HCT116 (cell line): ENCODE results near the gene COX7C. TPM values are rescaled to one million over a fixed set of nuclear protein-coding genes. Genes with fewer than 3 reads are reported as not detected.

Source experiments
- ATAC-seq: fragments of 200-7000 bp; cut with Tn5 transposase; 2 replicates; pipeline ENCODE4 v1.9.1; 2020; ENCODE audit warnings: mild to moderate bottlenecking, moderate library complexity
- BruUV-seq: library from RNA; stranded (reverse); fragments of 400-500 nt; replicated peaks from 2 replicates; lab custom pipeline; 2021; lab: Mats Ljungman, UMichigan
- CTCF ChIA-PET: fragments of 300-600 bp; sonication (Branson Sonifier 250); formaldehyde crosslinking; loops from one replicate; lab custom pipeline; 2021; ENCODE audit warnings: antibody characterized with exemption; lab: Charles Lee
- POLR2A ChIA-PET: fragments of 300-600, 350-600 bp; sonication (Branson Sonifier 250); formaldehyde crosslinking; loops from one replicate; lab custom pipeline; 2021; ENCODE audit warnings: antibody characterized with exemption; lab: Charles Lee
- RAD21 ChIA-PET, 2 experiments: fragments of 300-600 bp; sonication (Branson Sonifier 250); formaldehyde crosslinking; loops; one replicate each; lab custom pipeline; 2023; ENCODE audit warnings: low total read pairs in 2 of 2; ENCODE audit not compliant: uncharacterized antibody in 2 of 2, unreplicated experiment in 2 of 2, low non-redundant PET in 1 of 2; lab: Charles Lee
- DNase-seq: peaks from one replicate; pipeline ENCODE4 v3.0.0-alpha.2; 2010; ENCODE audit warnings: low read depth, low spot score
- H2AFZ ChIP-seq: fragments of 200-600 bp; shearing (Covaris generic), sonication (generic); 2 replicates; pipeline ENCODE4 v1.6.1; 2017; ENCODE audit warnings: low read depth, mixed run types, mixed read lengths, antibody characterized with exemption, low read length; ENCODE audit not compliant: poor library complexity, severe bottlenecking
- H3K27ac ChIP-seq: 2 replicates; pipeline ENCODE4 v1.5.1; 2012; ENCODE audit warnings: low read depth, low read length
- H3K27me3 ChIP-seq: fragments of 200-600 bp; sonication (generic); 2 replicates; pipeline ENCODE4 v1.6.1; 2016; ENCODE audit warnings: mixed run types, low read length, mixed read lengths; ENCODE audit not compliant: insufficient read depth
- H3K36me3 ChIP-seq, 2 experiments: fragments of 200-500 bp in 1 of 2; fragments of 200-600 bp in 1 of 2; sonication (Bioruptor generic) in 1 of 2; sonication (generic) in 1 of 2; 2 replicates each; pipeline versions ENCODE4 v1.5.1 to v1.6.1; 2014 to 2016; ENCODE audit warnings: low read length in 2 of 2, inconsistent platforms in 1 of 2, mixed read lengths in 1 of 2, mixed run types in 1 of 2; ENCODE audit not compliant: insufficient read depth in 2 of 2, control insufficient read depth in 1 of 2
- H3K4me1 ChIP-seq, 2 experiments: fragments of 200-600 bp in 1 of 2; sonication (generic) in 1 of 2; 2 replicates each; pipeline versions ENCODE4 v1.5.1 to v1.6.1; 2012 to 2017; ENCODE audit warnings: low read length in 2 of 2, inconsistent platforms in 1 of 2, mild to moderate bottlenecking in 1 of 2, mixed read lengths in 1 of 2, mixed run types in 1 of 2, moderate library complexity in 1 of 2; ENCODE audit not compliant: insufficient read depth in 2 of 2, control insufficient read depth in 1 of 2
- H3K4me2 ChIP-seq: fragments of 200-600 bp; sonication (generic); 2 replicates; pipeline ENCODE4 v1.6.1; 2017; ENCODE audit warnings: mixed run types, low read length, mixed read lengths
- H3K4me3 ChIP-seq, 2 experiments: fragments of 200-600 bp in 1 of 2; sonication (generic) in 1 of 2; replicated peaks in 1 of 2; 2 replicates each; pipeline ENCODE4 v1.5.1; 2011 to 2016; ENCODE audit warnings: low read length in 2 of 2, control low read depth in 1 of 2, low read depth in 1 of 2, mild to moderate bottlenecking in 1 of 2, mixed read lengths in 1 of 2, mixed run types in 1 of 2
- H3K79me2 ChIP-seq: fragments of 200-600 bp; sonication (generic); 2 replicates; pipeline ENCODE4 v1.6.1; 2017; ENCODE audit warnings: mild to moderate bottlenecking, mixed run types, low read length, moderate library complexity, mixed read lengths; ENCODE audit not compliant: insufficient read depth
- H3K9ac ChIP-seq: fragments of 200-600 bp; sonication (generic); 2 replicates; pipeline ENCODE4 v1.6.1; 2016; ENCODE audit warnings: low read length, mixed read lengths
- H3K9me2 ChIP-seq: fragments of 200-600 bp; sonication (generic), shearing (Covaris generic); 2 replicates; pipeline ENCODE4 v1.6.1; 2017; ENCODE audit warnings: mixed run types, mild to moderate bottlenecking, moderate library complexity; ENCODE audit not compliant: insufficient read depth
- H3K9me3 ChIP-seq, 2 experiments: fragments of 200-500 bp in 1 of 2; fragments of 200-600 bp in 1 of 2; sonication (Bioruptor generic) in 1 of 2; sonication (generic) in 1 of 2; 2 replicates each; pipeline ENCODE4 v1.6.1; 2014 to 2017; ENCODE audit warnings: low read length in 2 of 2, mixed read lengths in 2 of 2, inconsistent platforms in 1 of 2, low read depth in 1 of 2, mild to moderate bottlenecking in 1 of 2, mixed run types in 1 of 2, moderate library complexity in 1 of 2; ENCODE audit not compliant: control insufficient read depth in 1 of 2, insufficient read depth in 1 of 2
- H4K20me1 ChIP-seq: fragments of 200-600 bp; sonication (generic), shearing (Covaris generic); 2 replicates; pipeline ENCODE4 v1.6.1; 2017; ENCODE audit warnings: mixed run types, mild to moderate bottlenecking, moderate library complexity; ENCODE audit not compliant: insufficient read depth
- CEBPB ChIP-seq: IDR thresholded peaks from 2 replicates; pipeline ENCODE4 v1.6.1; 2012; ENCODE audit warnings: low read depth
- EGR1 ChIP-seq: IDR thresholded peaks from 2 replicates; pipeline ENCODE4 v1.6.1; 2012; ENCODE audit warnings: low read depth
- ELF1 ChIP-seq: IDR thresholded peaks from 2 replicates; pipeline ENCODE4 v1.6.1; 2012; ENCODE audit warnings: low read depth, borderline replicate concordance
- EZH2phosphoT487 ChIP-seq: fragments of 200-600 bp; IDR thresholded peaks from 2 replicates; pipeline ENCODE4 v1.6.1; 2018; ENCODE audit warnings: antibody characterized with exemption, borderline replicate concordance
- FOSL1 ChIP-seq: IDR thresholded peaks from 2 replicates; pipeline ENCODE4 v1.6.1; 2012; ENCODE audit warnings: low read depth
- MAX ChIP-seq: IDR thresholded peaks from 2 replicates; pipeline ENCODE4 v1.6.1; 2012
- POLR2AphosphoS5 ChIP-seq: IDR thresholded peaks from 2 replicates; pipeline ENCODE4 v1.6.1; 2011; ENCODE audit warnings: mild to moderate bottlenecking, low read depth, low read length, moderate library complexity
- RAD21 ChIP-seq: IDR thresholded peaks from 2 replicates; pipeline ENCODE4 v1.6.1; 2012; ENCODE audit warnings: low read depth, mild to moderate bottlenecking
- YY1 ChIP-seq: IDR thresholded peaks from 2 replicates; pipeline ENCODE4 v1.6.1; 2011; ENCODE audit warnings: low read length, low read depth, moderate library complexity, mild to moderate bottlenecking; ENCODE audit not compliant: insufficient replicate concordance; ENCODE audit errors: extremely low read depth
- ZFX ChIP-seq: fragments of 450-650 bp; IDR thresholded peaks from 2 replicates; pipeline ENCODE4 v1.6.1; 2017
- ZNF274 ChIP-seq: fragments of 200-500 bp; sonication (Bioruptor generic); IDR thresholded peaks from 2 replicates; pipeline ENCODE4 v1.6.1; 2014; ENCODE audit warnings: mild to moderate bottlenecking, low read depth, low read length, inconsistent platforms
- intact Hi-C: fragments of 100-400 bp; cut with micrococcal nuclease; formaldehyde crosslinking; loops from 2 replicates; pipeline ENCODE4 v1.10.0; 2022
- total RNA-seq: library from RNA; stranded (reverse); gene quantifications from one replicate; pipeline ENCODE4 v1.2.1, GENCODE V29; 2021; ENCODE audit not compliant: unreplicated experiment
- TF ChIP-seq, protein P1 (sequence below), 3 experiments: fragments of 200-600 bp in 1 of 3; sonication (generic) in 1 of 3; IDR thresholded peaks in 2 of 3; conservative IDR thresholded peaks in 1 of 3; 2 replicates each; pipeline ENCODE4 v1.5.1; 2012 to 2017; ENCODE audit warnings: low read depth in 2 of 3, low read length in 2 of 3, antibody characterized with exemption in 1 of 3, borderline replicate concordance in 1 of 3, control low read depth in 1 of 3, mild to moderate bottlenecking in 1 of 3, mixed read lengths in 1 of 3, mixed run types in 1 of 3, moderate library complexity in 1 of 3; ENCODE audit not compliant: insufficient read depth in 1 of 3

The COX7C gene
- total RNA-seq, 1 experiment from 2014 or later = 550 TPM

- TF ChIP-seq, protein P1, sequence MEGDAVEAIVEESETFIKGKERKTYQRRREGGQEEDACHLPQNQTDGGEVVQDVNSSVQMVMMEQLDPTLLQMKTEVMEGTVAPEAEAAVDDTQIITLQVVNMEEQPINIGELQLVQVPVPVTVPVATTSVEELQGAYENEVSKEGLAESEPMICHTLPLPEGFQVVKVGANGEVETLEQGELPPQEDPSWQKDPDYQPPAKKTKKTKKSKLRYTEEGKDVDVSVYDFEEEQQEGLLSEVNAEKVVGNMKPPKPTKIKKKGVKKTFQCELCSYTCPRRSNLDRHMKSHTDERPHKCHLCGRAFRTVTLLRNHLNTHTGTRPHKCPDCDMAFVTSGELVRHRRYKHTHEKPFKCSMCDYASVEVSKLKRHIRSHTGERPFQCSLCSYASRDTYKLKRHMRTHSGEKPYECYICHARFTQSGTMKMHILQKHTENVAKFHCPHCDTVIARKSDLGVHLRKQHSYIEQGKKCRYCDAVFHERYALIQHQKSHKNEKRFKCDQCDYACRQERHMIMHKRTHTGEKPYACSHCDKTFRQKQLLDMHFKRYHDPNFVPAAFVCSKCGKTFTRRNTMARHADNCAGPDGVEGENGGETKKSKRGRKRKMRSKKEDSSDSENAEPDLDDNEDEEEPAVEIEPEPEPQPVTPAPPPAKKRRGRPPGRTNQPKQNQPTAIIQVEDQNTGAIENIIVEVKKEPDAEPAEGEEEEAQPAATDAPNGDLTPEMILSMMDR (IDR thresholded peaks at IDR 0.05 in 2 of 3, conservative IDR thresholded peaks at IDR 0.05 in 1 of 3; ENCODE audit: borderline replicate concordance in 1 of 3, insufficient read depth in 1 of 3, low read depth in 2 of 3, low read length in 2 of 3) = no peak
- TF ChIP-seq CEBPB (no peak), ZFX (no peak), RAD21 (no peak), MAX (no peak), ELF1 (no peak)
These were observed 38.2 kb upstream of the COX7C start (continued) for GRCh38 chr5:86579502-86579901.

DNA sequence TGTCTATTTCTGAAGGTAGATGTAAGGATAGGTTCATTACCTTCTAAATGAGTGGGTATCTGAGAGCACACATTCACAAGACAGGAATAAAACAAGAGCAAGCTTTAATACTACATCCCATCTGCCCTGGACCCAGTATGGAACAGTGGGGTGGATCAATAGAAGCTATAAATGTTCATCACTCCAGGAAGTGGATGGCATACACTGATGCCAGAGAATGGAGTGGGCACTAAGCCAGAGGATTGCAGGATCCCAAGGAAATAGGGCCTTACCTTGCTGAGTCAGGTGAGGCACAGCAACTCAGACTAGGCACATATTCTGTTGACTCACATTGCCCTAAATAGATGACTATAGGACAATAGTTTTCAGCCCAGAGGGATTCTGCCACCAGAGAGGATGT is 21.3 kb upstream of the COX7C start:
- DNase-seq (no peak), ATAC-seq (no peak)
- no peaks in the 10 kb centered on the region for H3K4me1 ChIP-seq
- H2AFZ ChIP-seq = peak overlapping the region; percentile 27
- CTCF ChIA-PET = no interaction called here
- intact Hi-C loops = no loop called here
- BruUV-seq = no TSS peak
- H3K27ac ChIP-seq = no peak overlapping the region
- no peaks in the 10 kb centered on the region for H3K27me3 ChIP-seq
- no peaks in the 10 kb centered on the region for H3K36me3 ChIP-seq
- H4K20me1 ChIP-seq = no peaks in the 10 kb centered on the region
- H3K79me2 ChIP-seq = no peaks in the 10 kb centered on the region
- H3K9me3 ChIP-seq = no peaks in the 10 kb centered on the region
- H3K9ac ChIP-seq = no peak overlapping the region
- no peak for TF ChIP-seq POLR2AphosphoS5
- no peak for TF ChIP-seq EZH2phosphoT487
- no peak for TF ChIP-seq EGR1
- TF ChIP-seq YY1 = no peak
- TF ChIP-seq MAX = no peak
- TF ChIP-seq FOSL1 = no peak
- TF ChIP-seq ZNF274 = no peak
- TF ChIP-seq, all 23 proteins: peak for 0
- Histone ChIP-seq H3K9me2 (no peaks in the 10 kb centered on the region), H3K4me3 (no peak overlapping the region), H3K4me2 (no peak overlapping the region)
- ChIA-PET POLR2A (no interaction called here), RAD21 (no interaction called here)
